ENCODE measurements around the gene LORICRIN.

LORICRIN gene

GRCh38 chr1:153302308-153302707 lies 42.8 kb downstream of the LORICRIN start:
- H3K27ac ChIP-seq: no peak overlapping the region
- TF ChIP-seq CTCF (IDR thresholded peaks at IDR 0.05) (no peak), ZFX (IDR thresholded peaks at IDR 0.05; ENCODE audit: borderline replicate concordance) (no peak)

- no peak overlapping the region for H3K27ac ChIP-seq
- no peak for TF ChIP-seq ZFX (IDR thresholded peaks at IDR 0.05; ENCODE audit: borderline replicate concordance)
- no peak for TF ChIP-seq CTCF (IDR thresholded peaks at IDR 0.05)
These were observed 46.2 kb downstream of the LORICRIN start for GRCh38 chr1:153305682-153306081.

GRCh38 chr1:153306303-153307220 lies 47.1 kb downstream of the LORICRIN start:
- no peak for TF ChIP-seq ZFX (IDR thresholded peaks at IDR 0.05; ENCODE audit: borderline replicate concordance)
- no peak for TF ChIP-seq CTCF (IDR thresholded peaks at IDR 0.05)
- H3K27ac ChIP-seq: no peak overlapping the region

GRCh38 chr1:153307221-153307600 lies 47.7 kb downstream of the LORICRIN start:
- no peak overlapping the region for H3K27ac ChIP-seq
- TF ChIP-seq ZFX (IDR thresholded peaks at IDR 0.05; ENCODE audit: borderline replicate concordance) (no peak), CTCF (IDR thresholded peaks at IDR 0.05) (no peak)

- no peak overlapping the region for H3K27ac ChIP-seq
- TF ChIP-seq CTCF (IDR thresholded peaks at IDR 0.05) (no peak), ZFX (IDR thresholded peaks at IDR 0.05; ENCODE audit: borderline replicate concordance) (no peak)
These were observed 49.1 kb downstream of the LORICRIN start for GRCh38 chr1:153308540-153308939.

GRCh38 chr1:153309441-153309840 lies 50.0 kb downstream of the LORICRIN start:
- TF ChIP-seq CTCF (IDR thresholded peaks at IDR 0.05) (no peak), ZFX (IDR thresholded peaks at IDR 0.05; ENCODE audit: borderline replicate concordance) (no peak)
- H3K27ac ChIP-seq: no peak overlapping the region

GRCh38 chr1:153310526-153310925 lies 51.0 kb downstream of the LORICRIN start:
- TF ChIP-seq CTCF (IDR thresholded peaks at IDR 0.05) (no peak), ZFX (IDR thresholded peaks at IDR 0.05; ENCODE audit: borderline replicate concordance) (no peak)
- H3K27ac ChIP-seq: no peak overlapping the region
